ENCODE results near the gene TRMT61A.
A peak's percentile ranks its signal among the peaks of the same experiment; 100 is the strongest.
"Not testable (repeated sequence)": the region's sequence is repeated elsewhere in the genome, so short reads cannot be mapped to it uniquely, and the experiment has no call there.

TRMT61A gene

DNA sequence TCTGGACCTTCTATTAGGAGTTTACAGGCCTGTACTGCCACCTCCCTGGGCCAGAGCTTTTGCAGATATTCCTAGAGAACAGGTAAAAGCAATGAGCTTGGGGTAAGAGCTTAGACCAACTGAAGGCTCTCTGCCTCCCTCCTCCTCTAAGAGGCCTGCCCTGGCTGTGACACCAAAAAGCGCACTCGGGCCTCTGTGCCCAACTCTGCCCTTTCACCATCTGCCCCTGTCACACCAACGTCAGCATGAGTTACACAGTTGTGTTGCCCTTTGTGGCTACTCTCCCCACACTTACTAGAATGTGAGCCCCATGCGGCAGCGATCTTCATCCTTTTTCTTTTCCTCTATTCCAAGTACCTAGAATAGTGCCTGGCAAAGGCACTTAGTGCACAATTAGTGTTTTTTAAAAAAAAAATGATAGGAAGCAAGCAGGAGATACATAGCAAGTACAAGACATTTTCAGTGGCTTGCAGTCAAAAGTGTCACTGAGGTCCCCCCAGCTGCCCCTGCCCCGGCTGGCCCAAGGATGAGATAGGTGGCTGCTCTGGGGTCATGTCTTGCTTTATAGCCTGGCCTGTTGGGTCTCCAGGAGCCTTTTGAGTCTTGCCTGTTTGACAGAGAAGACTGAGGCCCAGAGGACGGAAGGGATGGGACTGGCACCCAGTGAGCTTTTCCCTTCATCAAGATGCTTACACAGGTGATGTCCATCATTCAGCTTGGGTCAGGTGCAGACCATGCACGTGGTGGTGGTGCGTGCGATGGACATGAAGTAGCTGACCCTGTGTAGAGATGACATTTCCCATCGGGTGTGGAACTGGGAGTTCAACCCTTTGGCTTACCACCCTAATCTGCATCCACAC, 18.9 kb upstream of the TRMT61A start:
- DNase-seq: no peak

DNA sequence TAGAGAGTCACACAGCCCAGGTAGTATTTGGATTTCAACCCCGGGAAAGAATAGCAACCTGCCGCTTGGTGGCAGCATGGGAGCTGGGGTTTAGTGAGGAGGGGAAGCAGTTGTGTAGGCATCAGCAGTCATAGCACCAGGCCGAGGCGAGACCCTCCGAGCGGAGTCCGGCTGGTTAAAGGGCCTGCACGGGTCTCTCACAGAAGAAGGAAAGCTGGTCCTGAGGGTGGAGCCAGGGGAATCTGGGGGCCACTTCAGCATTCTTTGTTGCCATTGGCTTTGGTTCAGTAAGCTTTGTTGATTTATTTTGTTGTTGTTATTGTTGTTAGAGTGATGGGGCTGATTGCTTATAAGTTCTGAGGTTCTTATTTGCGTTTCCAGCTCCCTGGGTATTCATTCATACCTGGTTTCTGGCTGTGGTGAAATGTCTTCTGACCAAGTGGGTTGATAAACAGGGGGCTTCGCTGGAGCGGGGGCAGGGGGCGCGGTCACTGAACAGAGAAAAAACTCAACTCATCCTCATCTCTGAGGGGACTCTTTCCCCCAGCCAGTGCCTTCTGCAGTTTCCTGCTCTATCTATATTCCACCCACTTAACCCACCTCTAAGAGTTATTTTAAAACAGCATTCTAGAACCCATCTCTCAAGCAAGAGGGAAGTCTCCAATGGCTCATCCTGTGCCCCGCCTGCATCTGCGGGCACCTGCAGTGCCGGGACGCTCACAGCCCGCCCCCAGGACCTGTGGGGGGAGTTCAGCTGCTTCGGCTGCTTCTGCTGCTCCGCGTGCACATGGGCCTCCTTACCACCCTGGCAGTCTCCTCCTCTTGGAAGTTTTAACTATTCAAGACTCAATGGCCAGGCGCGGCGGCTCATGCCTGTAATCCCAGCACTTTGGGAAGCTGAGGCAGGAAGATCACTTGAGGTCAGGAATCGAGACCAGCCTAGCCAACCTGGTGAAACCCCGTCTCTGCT, 18.0 kb upstream of the TRMT61A start:
- DNase-seq: no peak

DNA sequence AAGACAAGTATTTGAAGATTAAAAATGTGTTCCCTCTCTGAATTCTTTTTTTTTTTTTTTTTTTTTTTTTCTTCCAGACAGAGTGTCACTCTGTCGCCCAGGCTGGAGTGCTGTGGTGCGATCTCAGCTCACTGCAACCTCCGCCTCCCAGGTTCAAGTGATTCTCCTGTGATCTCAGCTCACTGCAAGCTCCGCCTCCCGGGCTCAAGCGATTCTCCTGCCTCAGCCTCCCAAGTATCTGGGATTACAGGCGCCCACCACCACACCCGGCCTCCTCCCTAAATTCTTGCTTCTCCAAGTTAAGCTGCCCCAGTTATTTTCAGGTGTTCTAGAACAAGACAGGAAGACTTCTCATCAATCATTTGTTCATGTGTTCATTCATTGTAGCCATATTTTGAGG, 16.8 kb upstream of the TRMT61A start:
- DNase-seq: not testable (repeated sequence)

GRCh38 chr14:103512701-103513611, 16.0 kb upstream of the TRMT61A start:
- DNase-seq: no peak

DNA sequence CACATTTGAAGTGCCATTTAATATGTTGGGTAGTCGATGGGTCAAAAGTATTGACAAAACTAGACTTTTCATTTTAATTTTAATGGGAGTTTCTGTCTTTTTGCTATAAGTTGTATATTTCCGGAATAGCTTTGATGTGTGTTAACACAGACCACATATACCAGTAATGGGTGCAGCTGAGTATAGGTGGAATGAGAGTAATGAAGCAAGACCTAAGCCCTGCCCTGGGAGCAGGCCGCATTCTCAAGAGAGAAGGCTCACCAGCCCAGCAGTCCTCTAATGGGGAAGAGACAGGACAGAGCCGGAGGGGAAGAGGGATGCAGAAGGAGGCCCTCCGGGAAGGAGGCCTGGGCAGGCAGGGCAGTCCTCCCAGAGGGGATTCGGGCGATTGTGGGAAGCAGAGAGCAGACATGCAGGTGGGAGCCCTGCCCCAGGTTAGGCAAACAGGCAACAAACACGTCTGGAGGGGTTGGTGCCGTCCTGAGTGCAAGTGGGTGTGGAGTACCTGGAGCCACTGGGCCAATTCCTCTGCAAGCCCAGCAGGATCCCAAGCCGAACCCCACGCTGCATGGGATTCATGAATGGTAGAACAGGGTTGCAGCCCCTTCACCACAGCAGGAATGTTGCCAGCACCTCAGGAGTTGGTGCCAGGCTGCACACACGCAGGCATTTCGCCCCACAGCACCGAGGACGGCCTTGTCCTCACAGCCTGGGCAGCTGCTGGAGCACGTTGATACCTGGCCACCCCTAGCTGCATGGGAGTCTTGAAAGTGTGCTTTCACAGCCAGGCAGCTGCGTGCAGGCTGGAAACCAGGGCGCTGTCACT, 14.2 kb upstream of the TRMT61A start:
- no peak for DNase-seq

- DNase-seq: no peak
These were observed 12.4 kb upstream of the TRMT61A start for GRCh38 chr14:103516426-103517173.

DNA sequence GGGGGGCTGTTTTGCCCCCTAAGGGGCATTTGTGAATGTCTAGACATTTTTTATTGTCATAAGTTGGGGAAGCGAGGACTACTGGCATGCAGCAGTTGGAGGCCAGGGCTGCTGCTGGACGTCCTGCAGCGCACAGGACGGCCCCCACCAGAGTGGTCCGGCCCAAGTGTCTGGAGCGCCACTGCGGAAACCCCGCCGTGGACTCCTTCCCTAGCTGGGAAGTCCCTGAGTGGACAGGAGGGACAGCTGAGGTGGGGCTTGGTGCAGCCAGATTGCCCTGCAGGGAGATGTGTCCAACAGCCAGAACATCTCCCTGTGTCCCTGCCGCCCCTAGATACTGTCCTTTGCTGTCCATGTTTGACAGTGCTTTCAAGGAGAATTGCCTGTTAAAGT, 11.8 kb upstream of the TRMT61A start:
- no peak for DNase-seq

- DNase-seq: no peak
These were observed 11.1 kb upstream of the TRMT61A start for GRCh38 chr14:103517721-103518421.

DNA sequence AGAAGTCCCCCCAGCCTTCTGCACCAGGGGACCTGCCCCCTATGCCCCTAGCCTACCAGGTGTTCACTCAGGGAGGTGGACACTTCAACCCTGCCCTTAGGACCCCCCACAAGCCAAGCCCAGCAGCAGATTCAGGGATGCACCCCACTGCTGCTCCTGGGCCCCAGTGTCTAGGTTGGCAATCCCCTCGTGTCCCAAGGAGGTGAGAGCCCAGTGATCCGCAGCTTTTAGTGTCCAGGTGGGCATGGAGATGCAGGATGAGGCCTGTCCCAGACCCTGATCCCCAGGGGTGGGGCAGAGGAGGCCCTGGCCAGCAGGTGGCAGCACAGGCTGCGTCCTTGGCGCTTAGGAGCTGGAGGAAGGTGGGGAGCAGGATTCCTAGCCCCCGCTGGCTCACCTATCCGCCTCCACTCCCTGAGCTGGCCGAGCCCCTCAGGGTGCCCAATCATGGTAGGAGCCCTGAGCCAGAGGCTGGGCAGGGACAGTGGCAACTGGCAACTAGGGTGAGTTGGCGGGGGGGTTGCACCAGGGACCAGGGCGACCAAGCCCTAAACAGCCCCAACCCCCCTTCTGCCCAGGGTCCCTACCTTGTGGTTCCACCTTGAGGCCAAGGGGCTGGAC, 10.5 kb upstream of the TRMT61A start:
- DNase-seq: peak; percentile 68

DNA sequence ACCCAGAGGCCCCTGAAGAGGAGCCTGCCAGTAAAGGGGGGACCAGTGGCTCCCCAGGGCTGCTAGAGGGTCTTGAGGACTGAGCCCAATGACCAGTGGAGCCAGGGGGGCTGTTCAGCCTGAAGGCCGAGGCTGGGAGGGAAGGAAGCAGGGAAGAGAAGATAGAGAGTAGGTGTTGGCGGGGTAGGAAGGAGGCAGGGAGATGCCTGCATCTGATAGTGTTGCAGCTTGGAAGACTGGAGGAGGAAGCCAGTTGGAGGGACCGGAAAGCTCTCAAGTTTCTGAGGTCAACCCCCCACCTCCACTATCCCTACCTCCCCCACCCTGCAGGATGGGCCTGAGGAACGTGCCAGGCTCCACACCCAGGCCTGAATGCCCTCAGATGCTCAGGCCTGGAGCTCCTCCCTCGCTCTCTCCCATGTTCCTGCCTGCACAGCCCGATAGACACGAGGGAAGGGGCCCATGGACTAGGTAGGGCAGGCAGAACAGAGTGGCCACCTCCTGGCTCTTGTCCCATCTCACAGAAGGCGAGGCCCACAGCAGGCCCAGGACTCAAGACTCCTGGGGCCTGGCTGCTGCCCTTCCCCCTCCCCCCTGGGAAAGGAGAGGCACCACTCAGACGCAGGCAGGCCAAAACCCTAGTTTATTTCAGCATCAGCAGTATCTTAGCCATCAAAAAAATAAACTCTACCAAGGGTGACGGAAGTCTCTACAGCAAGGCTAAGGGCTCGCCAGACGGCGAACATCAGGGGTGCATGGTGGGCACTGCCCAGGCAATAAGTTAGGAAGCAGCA, 9.8 kb upstream of the TRMT61A start:
- DNase-seq: no peak

- DNase-seq: no peak
These were observed 9.2 kb upstream of the TRMT61A start for GRCh38 chr14:103519837-103520212.

DNA sequence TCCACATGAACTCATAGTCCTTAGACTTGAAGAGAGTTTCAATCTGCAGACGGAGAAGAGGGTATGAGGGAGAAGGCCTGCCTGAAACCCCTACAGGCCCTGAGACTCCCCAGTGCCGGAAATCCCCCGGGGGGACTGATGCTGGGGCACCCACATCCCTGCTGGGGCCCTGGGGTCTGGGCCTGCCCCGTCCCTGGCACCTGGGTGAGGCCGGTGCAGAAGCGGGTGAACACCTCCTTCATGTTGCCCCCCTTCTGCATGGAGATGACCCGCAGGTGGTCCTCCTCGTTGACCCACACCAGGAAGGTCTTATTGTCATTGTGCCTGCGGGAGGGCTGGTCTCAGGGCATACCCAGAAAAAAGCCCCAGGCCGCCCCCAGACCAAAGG, 8.7 kb upstream of the TRMT61A start:
- no peak for DNase-seq

DNA sequence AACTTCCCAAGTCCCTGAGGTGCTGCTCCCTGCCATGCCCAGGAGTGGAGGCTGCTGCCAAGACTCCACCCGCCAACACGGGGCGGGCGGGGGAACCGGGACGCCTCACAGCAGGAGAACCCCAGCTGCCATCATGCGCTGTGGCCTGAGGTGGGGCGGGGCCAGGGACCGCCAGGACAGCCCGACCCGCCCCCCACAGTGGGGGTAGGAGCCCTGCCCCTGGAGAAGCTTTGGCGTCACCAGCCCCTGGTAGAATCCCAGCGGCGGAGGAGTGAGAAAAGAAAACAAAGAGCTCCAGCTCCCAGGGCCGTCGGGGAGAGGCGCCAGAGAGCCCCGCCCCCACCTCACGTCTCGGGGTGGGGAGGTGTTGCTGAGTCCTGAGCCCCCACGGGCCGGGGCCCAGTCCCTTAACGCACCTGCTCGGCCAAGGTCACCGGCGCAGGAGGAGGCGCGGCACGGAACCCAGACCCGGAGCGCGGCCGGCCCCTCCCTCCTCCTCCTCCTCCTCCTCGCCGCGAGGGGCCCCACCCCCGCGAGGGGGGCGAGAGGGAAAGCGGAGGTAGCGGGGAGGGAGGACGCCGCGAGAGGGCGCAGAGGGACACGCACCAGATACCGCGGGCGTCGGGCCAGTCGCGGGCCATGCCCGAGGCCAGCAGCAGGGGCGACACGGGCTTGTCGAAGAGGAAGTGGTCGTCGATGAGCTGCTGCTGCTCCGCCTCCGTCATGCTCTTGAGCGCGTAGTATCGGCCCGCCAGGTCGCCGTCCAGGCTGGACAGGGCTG, 8.1 kb upstream of the TRMT61A start:
- peak; percentile 68 for DNase-seq

- no peak for DNase-seq
These were observed 7.5 kb upstream of the TRMT61A start for GRCh38 chr14:103521438-103521950.

- no peak for DNase-seq
These were observed 6.9 kb upstream of the TRMT61A start for GRCh38 chr14:103521951-103522563.

- no peak for DNase-seq
These were observed 6.1 kb upstream of the TRMT61A start, which contains the start of gene CKB for GRCh38 chr14:103522649-103523574. TSS of gene CKB (minus strand) at chr14:103522830. CDS start at chr14:103522493, 337 bp downstream.

Measured in stimulated activated CD4-positive, alpha-beta T cell treated with anti-CD3 and anti-CD28 coated beads, Interleukin-4, amount 100 ng/mL, for 1 hour (primary cell).